GM18499 (cell line): ENCODE results near the gene NF1.

Source experiments
- ATAC-seq: cut with Tn5 transposase; IDR thresholded peaks from one replicate; pipeline ENCODE4 v1.9.1; 2021; ENCODE audit warnings: moderate number of reproducible peaks; ENCODE audit not compliant: insufficient read depth, unreplicated experiment

NF1 gene

GRCh38 chr17:31392002-31392855, 297.5 kb downstream of the NF1 start:
- ATAC-seq, result no peak

DNA sequence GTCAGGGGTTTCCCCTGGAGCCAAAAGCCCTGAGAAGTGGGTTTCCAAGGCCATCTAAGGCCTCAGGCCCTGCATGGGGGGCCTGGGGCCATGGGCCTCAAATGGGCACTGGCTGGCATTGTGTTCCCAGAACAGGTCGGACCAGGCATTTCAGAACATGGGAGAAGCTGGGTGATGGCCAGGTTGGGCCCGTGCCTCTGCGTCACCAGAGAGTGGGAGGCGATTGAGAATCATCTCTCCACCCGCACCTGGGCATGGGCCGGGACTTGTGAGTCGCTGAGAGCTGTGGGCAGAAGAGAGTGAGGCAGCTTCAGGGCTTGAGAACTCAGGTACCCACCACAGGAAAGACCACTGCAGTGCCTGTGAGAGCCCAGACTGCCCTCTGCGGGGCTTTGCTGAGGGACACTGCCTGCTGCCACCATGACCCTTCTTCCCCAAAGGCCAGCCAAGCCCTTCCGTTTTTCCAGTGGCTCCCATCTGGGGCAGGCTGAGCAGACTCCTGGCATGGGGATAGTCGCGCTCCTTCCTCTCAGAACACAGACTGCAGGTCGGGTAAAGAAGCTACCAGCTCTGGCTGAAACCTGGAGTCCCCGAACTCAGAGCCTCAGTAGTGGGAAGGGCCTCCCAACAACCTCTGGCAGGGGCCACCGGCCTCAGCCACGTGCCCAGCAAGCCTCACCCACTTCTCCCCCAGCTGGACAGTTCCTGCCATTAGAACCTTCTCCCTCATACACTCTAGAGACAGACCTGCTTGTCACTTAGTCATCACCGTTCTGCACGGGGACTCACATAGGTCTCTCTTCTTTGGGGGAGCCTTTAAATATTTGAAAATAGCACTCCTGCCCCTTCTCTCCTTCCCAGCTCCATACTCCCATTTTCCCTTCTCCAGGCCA, 298.3 kb downstream of the NF1 start:
- ATAC-seq, result no peak

DNA sequence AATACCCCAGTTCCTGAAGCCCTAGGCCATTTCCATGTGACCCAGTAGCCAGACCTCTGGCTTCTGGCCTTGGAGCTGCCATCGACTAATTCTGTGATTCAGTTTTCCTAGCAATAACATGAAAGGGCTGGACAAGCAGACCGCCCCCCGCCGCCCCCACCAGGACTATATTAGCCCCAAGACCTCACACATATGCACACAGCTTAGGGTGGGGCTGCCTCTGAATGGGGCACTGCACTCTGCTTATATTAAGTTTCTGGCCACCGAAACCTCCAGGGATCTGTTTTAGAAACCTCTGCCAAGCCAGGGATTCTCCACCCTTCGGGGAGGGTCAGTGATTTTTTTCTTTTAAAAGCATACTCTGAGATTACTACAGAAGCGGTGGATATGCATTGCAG, 299.0 kb downstream of the NF1 start:
- ATAC-seq, result no peak

GRCh38 chr17:31394544-31394943, 299.8 kb downstream of the NF1 start:
- no peak for ATAC-seq

DNA sequence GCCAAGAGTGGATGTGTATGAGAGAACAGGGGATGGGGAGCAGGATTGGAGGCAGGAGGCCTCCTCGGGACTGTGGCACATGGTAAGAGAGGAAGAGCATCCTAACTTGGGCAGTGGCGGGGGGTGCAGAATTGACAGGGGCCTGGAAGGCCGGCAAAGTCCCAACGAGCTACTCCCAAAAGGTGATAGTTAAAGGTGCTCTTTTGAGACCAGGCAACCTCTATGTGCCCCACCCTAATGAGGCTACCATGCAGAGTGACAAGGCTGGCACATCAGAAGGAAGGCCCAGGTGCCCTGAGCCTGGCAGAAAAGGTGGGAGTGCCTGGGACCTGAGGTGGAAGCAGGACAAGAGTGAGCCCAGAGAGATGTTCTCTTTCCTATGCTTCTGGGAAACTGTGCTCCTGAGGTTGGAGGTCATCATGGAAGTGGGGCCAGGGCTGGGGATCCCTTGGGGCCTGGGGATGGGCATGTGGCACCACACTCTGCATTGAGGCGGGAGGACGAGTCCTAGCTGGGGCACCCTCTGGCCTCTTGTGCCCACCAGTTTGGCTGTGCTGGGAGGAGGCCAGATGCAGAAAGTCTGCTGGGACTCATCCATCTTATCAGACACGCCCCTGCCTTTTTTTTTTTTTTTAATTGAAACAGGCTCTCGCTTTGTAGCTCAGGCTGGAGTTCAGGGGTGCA, 302.6 kb downstream of the NF1 start:
- ATAC-seq, result no peak

DNA sequence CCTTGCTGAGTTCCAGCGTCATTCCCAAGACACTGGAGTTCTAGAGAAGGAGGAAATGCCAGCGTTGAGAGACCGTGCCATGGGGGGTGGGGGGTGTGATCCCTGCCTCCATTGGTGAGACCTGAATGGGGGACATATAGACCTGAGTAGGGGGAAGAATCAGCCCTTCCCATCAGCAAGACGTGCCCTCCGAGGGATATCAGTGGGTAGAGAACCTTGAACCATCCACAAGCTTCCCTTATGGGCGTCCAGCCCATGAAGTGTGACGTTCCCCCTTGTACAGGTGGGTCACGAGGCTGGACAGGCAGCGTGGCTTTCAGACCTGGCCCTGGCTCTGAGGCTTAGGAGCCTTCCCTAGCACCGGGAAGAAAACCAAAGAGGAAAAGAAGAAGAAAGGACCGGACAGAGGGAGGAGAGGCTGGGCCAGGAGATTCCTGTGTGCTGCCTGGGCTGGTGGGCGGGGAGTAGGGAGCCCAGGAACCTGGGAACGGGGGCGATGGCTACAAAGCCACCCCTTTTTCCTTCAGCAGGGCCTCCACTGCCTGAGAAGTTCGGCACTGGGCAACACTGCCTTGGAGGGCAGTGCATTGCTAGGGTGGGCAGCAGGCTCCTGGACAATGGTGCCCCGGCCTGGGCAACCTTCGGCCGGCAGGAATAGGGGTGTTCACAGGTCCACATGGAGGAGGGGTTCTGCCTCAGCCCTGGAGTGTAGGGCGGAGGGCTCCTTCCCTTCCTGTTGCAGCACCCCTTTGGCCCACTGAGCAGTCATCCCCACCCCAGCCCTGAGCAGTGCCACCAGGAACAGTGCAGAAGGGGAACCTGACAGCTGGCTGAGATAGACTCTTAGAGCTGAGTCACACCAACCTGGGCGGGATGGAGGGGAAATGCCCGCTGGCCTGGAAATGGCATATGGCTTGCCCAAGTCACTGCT, 303.9 kb downstream of the NF1 start:
- no peak for ATAC-seq

DNA sequence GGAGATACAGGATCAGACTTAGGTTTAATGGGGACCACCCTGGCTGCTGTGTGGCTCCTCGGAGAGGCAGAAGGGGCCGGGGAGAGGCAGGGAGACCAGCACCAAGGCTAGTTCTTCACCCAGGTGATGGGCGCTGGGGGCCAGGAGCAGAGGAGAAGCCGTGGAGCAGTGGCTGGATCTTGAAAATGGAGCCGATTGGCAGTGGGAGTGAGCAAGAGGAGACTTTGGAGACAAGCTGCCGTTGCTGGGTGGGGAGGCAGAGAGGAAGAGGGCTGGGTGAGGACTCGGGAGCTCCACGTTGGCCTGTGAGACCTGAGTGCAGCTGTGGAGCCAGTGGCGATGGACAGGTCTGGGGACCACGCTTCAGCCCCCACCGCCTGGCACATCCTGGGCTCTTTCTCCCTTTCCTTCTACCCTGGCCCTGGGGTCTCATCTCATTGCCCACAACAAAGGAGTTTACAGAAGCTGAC, 305.7 kb downstream of the NF1 start:
- ATAC-seq, result no peak

DNA sequence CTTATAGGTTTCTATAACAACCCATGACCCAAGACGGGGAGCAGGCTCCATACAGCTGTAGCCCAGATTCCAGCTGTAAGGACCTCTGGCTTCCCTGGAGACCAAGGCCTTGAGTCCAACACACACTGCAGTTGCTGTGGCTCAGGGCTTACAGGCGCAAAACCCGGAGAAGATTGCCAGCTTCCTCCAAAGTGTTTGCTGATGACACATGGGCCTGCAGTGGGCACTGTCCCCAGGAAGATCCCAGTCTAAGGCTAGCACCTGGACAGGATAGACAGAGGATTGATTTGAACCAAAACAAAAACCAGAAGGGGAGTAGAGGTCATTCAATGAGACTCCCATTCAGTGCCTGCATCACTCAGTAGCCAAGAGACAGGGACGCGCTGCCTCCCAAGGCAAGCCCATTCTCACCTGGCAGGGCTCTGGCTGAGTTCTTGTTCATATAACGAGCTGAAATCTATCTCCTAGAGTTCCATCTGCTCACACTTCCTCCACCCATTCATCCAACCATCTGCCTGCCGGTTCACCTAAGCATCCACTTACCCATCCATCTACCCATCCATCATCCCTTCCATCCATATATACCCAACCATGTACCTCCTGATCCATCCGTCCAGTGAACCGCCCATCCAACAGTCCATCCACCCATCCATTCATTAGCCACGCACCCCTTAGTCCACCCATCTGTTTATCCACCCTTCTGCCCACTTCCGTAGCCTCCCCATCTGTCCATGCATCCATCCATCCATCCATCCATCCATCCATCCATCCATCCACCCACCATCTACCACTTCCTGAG, 306.9 kb downstream of the NF1 start:
- no peak for ATAC-seq

GRCh38 chr17:31404028-31404949, 309.5 kb downstream of the NF1 start:
- no peak for ATAC-seq

GRCh38 chr17:31405890-31406371, 311.2 kb downstream of the NF1 start:
- ATAC-seq, result no peak

DNA sequence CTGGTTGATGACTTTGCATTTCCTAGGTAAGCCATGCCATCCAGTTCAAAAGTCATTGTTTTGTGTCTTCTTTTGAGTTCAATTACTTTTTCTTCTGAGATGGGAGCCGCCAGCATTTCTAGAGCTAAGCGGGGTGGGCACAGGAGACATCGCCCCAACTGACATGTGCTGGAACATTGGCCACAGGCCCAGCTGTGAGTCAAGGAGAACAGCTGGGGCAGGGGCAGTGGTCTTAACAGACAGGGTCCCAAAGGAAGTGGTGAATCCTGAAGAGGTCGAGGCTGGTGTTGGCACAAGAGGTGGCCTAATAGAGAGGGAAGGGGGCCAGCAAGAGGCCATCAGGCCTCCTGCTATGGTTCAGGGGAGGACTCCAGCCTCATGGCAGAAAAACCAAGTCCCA, 313.8 kb downstream of the NF1 start:
- ATAC-seq, result no peak

DNA sequence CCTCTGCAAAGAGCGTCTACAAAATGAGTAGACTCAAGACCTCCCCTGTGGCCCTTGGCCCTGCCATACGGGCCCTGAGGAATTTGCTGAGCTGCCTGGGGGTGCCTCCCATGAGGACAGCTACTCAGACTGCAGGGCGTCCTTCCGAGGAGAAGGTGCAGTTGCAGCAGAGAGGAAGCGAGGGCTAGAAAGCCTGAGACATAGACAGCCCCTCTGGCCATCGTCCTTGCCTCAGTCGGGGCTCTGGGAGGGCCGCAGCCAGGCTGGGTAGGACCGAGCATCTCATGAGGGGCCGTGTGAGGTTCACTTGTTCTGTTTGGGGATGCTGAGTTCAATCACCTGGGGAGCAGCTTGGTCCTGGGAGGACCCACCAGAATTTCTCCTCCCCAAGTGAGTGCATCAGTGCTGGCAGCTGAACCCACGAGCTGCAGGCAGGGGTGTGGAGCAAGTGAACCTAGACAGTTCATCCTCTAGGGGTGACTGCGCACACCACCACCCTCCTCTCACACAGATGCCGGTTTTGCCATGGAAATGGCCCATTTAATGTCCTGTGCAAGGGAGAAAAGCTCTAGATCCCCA, 317.0 kb downstream of the NF1 start:
- ATAC-seq, result no peak

- ATAC-seq, result no peak
Measured at GRCh38 chr17:31412511-31412910, 317.7 kb downstream of the NF1 start.

- no peak for ATAC-seq
Measured at GRCh38 chr17:31413081-31413799, 318.5 kb downstream of the NF1 start.

DNA sequence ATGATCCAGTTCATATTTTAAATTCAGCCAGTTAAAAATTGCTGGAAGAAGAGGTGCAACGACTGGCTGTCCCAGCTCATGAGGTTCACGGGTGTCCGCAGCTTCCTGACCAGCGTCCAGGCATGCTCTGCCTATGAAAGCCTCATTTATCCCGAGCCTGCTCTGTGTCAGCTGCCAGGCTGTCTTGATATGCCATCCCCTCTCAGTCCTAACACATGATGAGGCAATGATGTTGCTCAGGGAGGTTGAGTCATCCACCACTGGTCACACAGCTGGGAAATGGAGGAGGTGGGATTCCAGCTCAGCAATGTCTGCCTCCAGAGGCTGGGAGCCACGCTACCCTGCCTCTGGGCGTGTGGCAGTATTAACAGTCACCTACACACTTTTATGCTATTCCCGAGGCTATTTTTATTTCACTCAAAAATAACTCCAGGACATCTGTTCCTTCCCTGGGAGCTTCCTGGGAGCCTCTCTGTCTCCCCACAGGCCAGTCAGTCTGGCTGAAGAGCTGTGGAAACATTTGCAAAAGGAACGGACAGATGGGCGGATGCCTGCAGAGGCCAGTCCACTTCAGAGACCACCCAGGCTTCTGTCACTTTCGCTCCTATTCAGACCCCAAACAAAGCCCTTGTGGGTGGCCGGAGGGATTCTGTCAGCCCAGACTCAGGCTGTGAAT, 319.2 kb downstream of the NF1 start:
- ATAC-seq, result no peak

GRCh38 chr17:31414550-31414918, 319.8 kb downstream of the NF1 start:
- ATAC-seq, result no peak
